A549 (cell line): ENCODE results near the gene ERBB3. TPM values are rescaled to one million over a fixed set of nuclear protein-coding genes. Genes with fewer than 3 reads are reported as not detected.

Experiments
- ATAC-seq, 2 experiments: fragments of 200-7000 bp in 1 of 2; fragments of >200 bp in 1 of 2; cut with Nextera tagmentation in 1 of 2; cut with Tn5 transposase in 1 of 2; 3 replicates each; pipeline versions ENCODE4 v1.8.0 to v1.9.1; 2018 to 2020; ENCODE audit warnings: mild to moderate bottlenecking in 1 of 2, moderate library complexity in 1 of 2
- CTCF ChIA-PET: fragments of 300-600 bp; sonication (Branson Sonifier 250); formaldehyde crosslinking; extraction: SDS; loops from one replicate; lab custom pipeline; 2021; ENCODE audit warnings: antibody characterized with exemption, inconsistent platforms; lab: Yijun Ruan, JAX
- POLR2A ChIA-PET: fragments of 350-600 bp; formaldehyde crosslinking; extraction: SDS; loops from one replicate; lab custom pipeline; 2021; ENCODE audit warnings: antibody characterized with exemption, inconsistent platforms; lab: Yijun Ruan, JAX
- DNase-seq, 2 experiments: peaks; one replicate each; pipeline versions ENCODE4 v3.0.0 to v3.0.0-alpha.2; 2011 to 2016; ENCODE audit warnings: low read depth in 1 of 2, low spot score in 1 of 2
- FAIRE-seq: peaks from 2 replicates; lab custom pipeline; 2011; peaks lifted over from hg19 to GRCh38; lab: Jason Lieb, UNC
- H3K27ac ChIP-seq, 2 experiments: fragments of >200 bp; sonication (Bioruptor Twin); formaldehyde crosslinking; 3 replicates each; pipeline ENCODE4 v1.5.1; 2016 to 2017
- H3K4me1 ChIP-seq: fragments of >200 bp; sonication (Bioruptor Twin); formaldehyde crosslinking; 3 replicates; pipeline ENCODE4 v1.6.1; 2016
- H3K4me2 ChIP-seq: fragments of >200 bp; sonication (Bioruptor Twin); formaldehyde crosslinking; 3 replicates; pipeline ENCODE4 v1.6.1; 2016
- H3K4me3 ChIP-seq: fragments of >200 bp; sonication (Bioruptor Twin); formaldehyde crosslinking; 3 replicates; pipeline ENCODE4 v1.5.1; 2016
- H3K9me3 ChIP-seq: fragments of >200 bp; sonication (Bioruptor Twin); formaldehyde crosslinking; 3 replicates; pipeline ENCODE4 v1.6.1; 2016
- CBX2 ChIP-seq: fragments of 200-600 bp; sonication (generic); IDR thresholded peaks from 2 replicates; pipeline ENCODE4 v1.6.1; 2016; ENCODE audit warnings: low read depth, mild to moderate bottlenecking, borderline replicate concordance
- CEBPB ChIP-seq, 2 experiments: fragments of >200 bp in 1 of 2; sonication (Bioruptor Twin) in 1 of 2; formaldehyde crosslinking in 1 of 2; IDR thresholded peaks; 2 replicates each; pipeline ENCODE4 v1.6.1; 2012 to 2016
- HOXB5 ChIP-seq: fragments of 250-450 bp; sonication (Bioruptor Pico); IDR thresholded peaks from 2 replicates; pipeline ENCODE4 v1.5.0; 2020; ENCODE audit warnings: mild to moderate bottlenecking, moderate library complexity
- KDM1A ChIP-seq: fragments of 200-600 bp; sonication (generic); IDR thresholded peaks from 2 replicates; pipeline ENCODE4 v1.6.1; 2016; ENCODE audit warnings: low read depth, mild to moderate bottlenecking
- MAX ChIP-seq: IDR thresholded peaks from 2 replicates; pipeline ENCODE4 v1.6.1; 2012
- MYC ChIP-seq: IDR thresholded peaks from 2 replicates; pipeline ENCODE4 v1.6.1; 2012; ENCODE audit warnings: mild to moderate bottlenecking, inconsistent platforms, low read length, improper control_type of control experiment, borderline replicate concordance
- PHF8 ChIP-seq: fragments of 200-600 bp; sonication (generic); IDR thresholded peaks from 2 replicates; pipeline ENCODE4 v1.6.1; 2016; ENCODE audit warnings: low read depth, mild to moderate bottlenecking, antibody characterized with exemption, moderate library complexity, borderline replicate concordance
- RAD21 ChIP-seq, 2 experiments: fragments of >200 bp in 1 of 2; sonication (Bioruptor Twin) in 1 of 2; formaldehyde crosslinking in 1 of 2; IDR thresholded peaks in 1 of 2; conservative IDR thresholded peaks in 1 of 2; 2 replicates in 1 of 2; 3 replicates in 1 of 2; pipeline ENCODE4 v1.6.1; 2012 to 2018; ENCODE audit warnings: inconsistent platforms in 1 of 2
- SMC3 ChIP-seq: fragments of >200 bp; sonication (Bioruptor Twin); formaldehyde crosslinking; IDR thresholded peaks from 3 replicates; pipeline ENCODE4 v1.6.1; 2018; ENCODE audit warnings: inconsistent platforms
- ZSCAN20 ChIP-seq: fragments of 250-450 bp; sonication (Bioruptor Pico); IDR thresholded peaks from 2 replicates; pipeline ENCODE4 v1.8.0; 2022; ENCODE audit warnings: mild to moderate bottlenecking, moderate library complexity
- WGBS: methylation state at CpG from one replicate; pipeline ENCODE4 v1.1.6; 2017; ENCODE audit errors: missing lambda C conversion rate; 5-methylcytosine and 5-hydroxymethylcytosine counted together
- polyA plus RNA-seq, 4 experiments: library from polyadenylated mRNA; depleted of rRNA in 3 of 4; stranded (reverse); fragments of >200 nt; fragmentation: RNase III in 1 of 4; extraction: RNeasy Plus Mini Kit Qiagen cat#74134 plus additional on column Dnase treatment in 1 of 4; gene quantifications; 2 replicates in 3 of 4; 3 replicates in 1 of 4; pipeline ENCODE4 v1.2.3, GENCODE V29; 2011 to 2017
- TF ChIP-seq, protein P1 (sequence below): fragments of 450-650 bp; IDR thresholded peaks from 2 replicates; pipeline ENCODE4 v1.6.1; 2014; ENCODE audit warnings: antibody characterized with exemption
- TF ChIP-seq, protein P2 (sequence below): fragments of >200 bp; sonication (Bioruptor Twin); formaldehyde crosslinking; IDR thresholded peaks from 3 replicates; pipeline ENCODE4 v1.5.1; 2016
- TF ChIP-seq, protein P3 (sequence below): fragments of 250-450 bp; sonication (Bioruptor Pico); IDR thresholded peaks from 2 replicates; pipeline ENCODE4 v1.5.0; 2020; ENCODE audit warnings: low read depth, mild to moderate bottlenecking, moderate library complexity

ERBB3 gene
- polyA plus RNA-seq, 2 of the 4 experiments (the other 2 are of a cell fraction): 2.2 to 17.0 TPM

GRCh38 chr12:56119361-56119796 lies 39.4 kb downstream of the ERBB3 start:
- peak in 1 of 2 experiments; percentile 16; a peak in 1 of 4 replicates for TF ChIP-seq CEBPB (IDR thresholded peaks at IDR 0.05)
- TF ChIP-seq, protein P1, sequence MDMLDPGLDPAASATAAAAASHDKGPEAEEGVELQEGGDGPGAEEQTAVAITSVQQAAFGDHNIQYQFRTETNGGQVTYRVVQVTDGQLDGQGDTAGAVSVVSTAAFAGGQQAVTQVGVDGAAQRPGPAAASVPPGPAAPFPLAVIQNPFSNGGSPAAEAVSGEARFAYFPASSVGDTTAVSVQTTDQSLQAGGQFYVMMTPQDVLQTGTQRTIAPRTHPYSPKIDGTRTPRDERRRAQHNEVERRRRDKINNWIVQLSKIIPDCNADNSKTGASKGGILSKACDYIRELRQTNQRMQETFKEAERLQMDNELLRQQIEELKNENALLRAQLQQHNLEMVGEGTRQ: peak; percentile 60
- no peak for TF ChIP-seq KDM1A
- peak; percentile 55 for TF ChIP-seq SMC3
- peak; percentile 84 to 92 for TF ChIP-seq RAD21 (conservative IDR thresholded peaks at IDR 0.05 in 1 of 2, IDR thresholded peaks at IDR 0.05 in 1 of 2)
- TF ChIP-seq, protein P2, sequence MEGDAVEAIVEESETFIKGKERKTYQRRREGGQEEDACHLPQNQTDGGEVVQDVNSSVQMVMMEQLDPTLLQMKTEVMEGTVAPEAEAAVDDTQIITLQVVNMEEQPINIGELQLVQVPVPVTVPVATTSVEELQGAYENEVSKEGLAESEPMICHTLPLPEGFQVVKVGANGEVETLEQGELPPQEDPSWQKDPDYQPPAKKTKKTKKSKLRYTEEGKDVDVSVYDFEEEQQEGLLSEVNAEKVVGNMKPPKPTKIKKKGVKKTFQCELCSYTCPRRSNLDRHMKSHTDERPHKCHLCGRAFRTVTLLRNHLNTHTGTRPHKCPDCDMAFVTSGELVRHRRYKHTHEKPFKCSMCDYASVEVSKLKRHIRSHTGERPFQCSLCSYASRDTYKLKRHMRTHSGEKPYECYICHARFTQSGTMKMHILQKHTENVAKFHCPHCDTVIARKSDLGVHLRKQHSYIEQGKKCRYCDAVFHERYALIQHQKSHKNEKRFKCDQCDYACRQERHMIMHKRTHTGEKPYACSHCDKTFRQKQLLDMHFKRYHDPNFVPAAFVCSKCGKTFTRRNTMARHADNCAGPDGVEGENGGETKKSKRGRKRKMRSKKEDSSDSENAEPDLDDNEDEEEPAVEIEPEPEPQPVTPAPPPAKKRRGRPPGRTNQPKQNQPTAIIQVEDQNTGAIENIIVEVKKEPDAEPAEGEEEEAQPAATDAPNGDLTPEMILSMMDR: peak; percentile 80
- no peak for TF ChIP-seq HOXB5 (CRISPR knock-in tag)
- TF ChIP-seq MYC: peak; percentile 98
- TF ChIP-seq CBX2: no peak
- TF ChIP-seq MAX: peak; percentile 98
- TF ChIP-seq, protein P3, sequence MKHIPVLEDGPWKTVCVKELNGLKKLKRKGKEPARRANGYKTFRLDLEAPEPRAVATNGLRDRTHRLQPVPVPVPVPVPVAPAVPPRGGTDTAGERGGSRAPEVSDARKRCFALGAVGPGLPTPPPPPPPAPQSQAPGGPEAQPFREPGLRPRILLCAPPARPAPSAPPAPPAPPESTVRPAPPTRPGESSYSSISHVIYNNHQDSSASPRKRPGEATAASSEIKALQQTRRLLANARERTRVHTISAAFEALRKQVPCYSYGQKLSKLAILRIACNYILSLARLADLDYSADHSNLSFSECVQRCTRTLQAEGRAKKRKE: no peak
- peaks cover 20% of the 10 kb centered on the region for H3K4me1 ChIP-seq
- peak overlapping the region; percentile 81 to 91 for H3K27ac ChIP-seq
- H3K9me3 ChIP-seq: no peaks in the 10 kb centered on the region
- peak; percentile 94 to 95 for DNase-seq
- peak; percentile 48 to 57 for ATAC-seq
- ChIA-PET CTCF (interaction anchor here (0.6 to 15.7 kb wide), 47 partner anchors 8 to 380 kb away, joined by 3 to 204 read pairs (median 5); partner anchors contain the start of genes ANKRD52, COQ10A, ESYT1 and MYL6B), POLR2A (interaction anchor here (3.4 to 5.5 kb wide), 3 partner anchors 9 to 70 kb away, joined by 36 to 77 read pairs (median 40); partner anchors contain the start of genes ESYT1, PA2G4 and SMARCC2)
- 0% methylated on average over 2 of the region's 2 CpGs for WGBS
- FAIRE-seq: no peak
- H3K4me2 ChIP-seq: peak overlapping the region; percentile 95
- H3K4me3 ChIP-seq: peak overlapping the region; percentile 71; the same call in 2 of the 3 replicates

- Histone ChIP-seq H3K4me1 (peaks cover 16% of the 10 kb centered on the region), H3K9me3 (no peaks in the 10 kb centered on the region), H3K4me3 (no peak overlapping the region), H3K27ac (peak overlapping the region; percentile 58 to 91; a peak in 4 of 6 replicates), H3K4me2 (peak overlapping the region; percentile 95)
- no peak for TF ChIP-seq CBX2
- ATAC-seq (no peak), FAIRE-seq (no peak), DNase-seq (no peak)
- CTCF ChIA-PET: interaction anchor here (0.5 to 15.7 kb wide), 37 partner anchors 7 to 381 kb away, joined by 3 to 204 read pairs (median 4); partner anchors contain the start of genes ANKRD52, COQ10A, ERBB3 and ESYT1
- POLR2A ChIA-PET: interaction anchor here (3.4 to 5.5 kb wide), 3 partner anchors 8 to 69 kb away, joined by 36 to 77 read pairs (median 40); partner anchors contain the start of genes ESYT1, PA2G4 and SMARCC2
- WGBS: 92% methylated on average over 17 of the region's 17 CpGs
Observed at GRCh38 chr12:56120158-56120846, 40.3 kb downstream of the ERBB3 start.

DNA sequence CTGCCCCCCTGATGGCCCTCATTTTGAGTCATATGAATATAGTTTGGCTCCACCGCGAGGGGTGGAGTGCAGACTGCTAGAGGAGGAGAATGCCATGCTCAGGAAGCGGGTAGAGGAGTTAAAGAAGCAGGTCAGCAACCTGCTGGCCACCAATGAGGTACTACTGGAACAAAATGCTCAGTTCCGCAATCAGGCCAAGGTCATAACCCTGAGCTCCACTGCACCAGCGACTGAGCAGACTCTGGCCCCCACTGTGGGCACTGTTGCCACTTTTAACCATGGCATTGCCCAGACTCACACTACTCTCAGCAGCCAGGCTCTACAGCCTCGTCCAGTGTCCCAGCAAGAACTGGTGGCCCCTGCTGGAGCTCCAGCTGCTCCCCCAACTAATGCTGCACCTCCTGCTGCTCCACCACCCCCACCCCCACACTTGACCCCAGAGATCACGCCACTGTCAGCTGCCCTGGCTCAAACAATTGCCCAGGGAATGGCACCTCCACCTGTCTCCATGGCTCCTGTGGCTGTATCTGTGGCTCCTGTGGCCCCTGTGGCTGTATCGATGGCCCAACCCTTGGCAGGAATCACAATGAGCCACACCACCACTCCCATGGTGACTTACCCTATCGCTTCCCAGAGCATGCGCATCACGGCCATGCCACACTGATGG lies 41.4 kb downstream of the ERBB3 start:
- POLR2A ChIA-PET: interaction anchor here (4.2 kb wide), 1 partner anchor 68 kb away, joined by 36 read pairs; the partner anchor contains the start of gene SMARCC2
- no peak for ATAC-seq
- DNase-seq: no peak
- Histone ChIP-seq H3K9me3 (no peaks in the 10 kb centered on the region), H3K4me2 (no peak overlapping the region), H3K4me3 (no peak overlapping the region), H3K27ac (no peak overlapping the region), H3K4me1 (peaks cover 21% of the 10 kb centered on the region)
- CTCF ChIA-PET: interaction anchor here (1.0 to 15.7 kb wide), 9 partner anchors 15 to 137 kb away, joined by 3 to 204 read pairs (median 4); partner anchors contain the start of genes ANKRD52, ERBB3, PA2G4 and RNF41
- FAIRE-seq: no peak
- 90% methylated on average over 11 of the region's 11 CpGs for WGBS
- TF ChIP-seq PHF8 (no peak), ZSCAN20 (no peak)
